Measurements from ENCODE around the gene SPATA19.
A peak's percentile ranks its signal among the peaks of the same experiment; 100 is the strongest.

Gene SPATA19

DNA sequence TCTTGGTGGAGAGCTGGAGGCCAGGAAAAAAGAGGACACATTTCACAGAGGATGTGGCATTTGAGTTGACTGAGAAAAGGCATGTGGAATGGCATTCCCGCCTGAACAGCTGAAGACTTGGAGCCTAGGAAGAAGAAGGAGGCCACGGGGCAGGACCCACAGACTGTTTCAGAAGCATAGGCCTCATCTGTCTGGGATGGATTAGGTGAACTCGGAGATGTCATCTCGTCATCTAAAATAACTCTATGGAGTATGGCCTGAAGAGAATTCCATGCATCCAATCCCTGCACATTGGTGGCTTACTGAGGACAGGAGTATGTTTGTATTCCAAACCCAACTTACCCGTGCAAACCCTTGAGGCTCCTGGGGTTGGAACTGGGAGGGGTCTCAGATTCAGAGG, 16.4 kb downstream of the SPATA19 start:
- no peak overlapping the region for H3K4me3 ChIP-seq (ENCODE audit: low read length)
- H3K27ac ChIP-seq (ENCODE audit: low read length), result no peak overlapping the region
- DNase-seq (ENCODE audit: low read depth, low spot score), result no peak
- H3K4me1 ChIP-seq (ENCODE audit: control insufficient read depth, insufficient read depth, low read length), result no peaks in the 10 kb centered on the region
- H3K9me3 ChIP-seq (ENCODE audit: control insufficient read depth, insufficient read depth, low read length), result no peaks in the 10 kb centered on the region
- no CpG with 5 or more reads among the region's 5 CpGs for WGBS (ENCODE audit: insufficient coverage, insufficient read length)
- H3K27me3 ChIP-seq (ENCODE audit: control insufficient read depth, insufficient read depth, low read length), result no peaks in the 10 kb centered on the region
- H3K36me3 ChIP-seq (ENCODE audit: control insufficient read depth, insufficient read depth, low read length), result no peaks in the 10 kb centered on the region

DNA sequence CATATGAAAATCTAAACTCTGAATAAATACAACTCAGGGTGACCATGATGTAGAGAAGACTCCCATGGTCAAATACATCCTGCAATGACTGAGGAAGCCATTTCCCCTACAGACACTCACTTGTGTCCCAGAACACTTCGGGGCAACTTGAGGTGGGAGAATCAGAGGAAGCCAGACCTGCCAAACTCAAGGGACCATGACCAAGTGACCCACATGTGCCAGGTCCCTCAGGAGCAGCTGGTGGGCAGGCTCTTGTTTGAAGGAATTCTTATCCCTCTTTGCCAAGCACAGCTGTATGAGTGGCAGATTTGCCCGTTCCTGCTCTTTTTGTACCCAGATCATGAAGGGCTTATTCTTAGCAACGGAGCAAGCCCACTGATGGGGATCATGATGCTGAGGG, 17.8 kb downstream of the SPATA19 start:
- DNase-seq (ENCODE audit: low read depth, low spot score), result no peak
- H3K9me3 ChIP-seq (ENCODE audit: control insufficient read depth, insufficient read depth, low read length), result no peaks in the 10 kb centered on the region
- no peaks in the 10 kb centered on the region for H3K27me3 ChIP-seq (ENCODE audit: control insufficient read depth, insufficient read depth, low read length)
- no CpG with 5 or more reads among the region's 3 CpGs for WGBS (ENCODE audit: insufficient coverage, insufficient read length)
- H3K27ac ChIP-seq (ENCODE audit: low read length), result no peak overlapping the region
- H3K36me3 ChIP-seq (ENCODE audit: control insufficient read depth, insufficient read depth, low read length), result no peaks in the 10 kb centered on the region
- no peaks in the 10 kb centered on the region for H3K4me1 ChIP-seq (ENCODE audit: control insufficient read depth, insufficient read depth, low read length)
- no peak overlapping the region for H3K4me3 ChIP-seq (ENCODE audit: low read length)

DNA sequence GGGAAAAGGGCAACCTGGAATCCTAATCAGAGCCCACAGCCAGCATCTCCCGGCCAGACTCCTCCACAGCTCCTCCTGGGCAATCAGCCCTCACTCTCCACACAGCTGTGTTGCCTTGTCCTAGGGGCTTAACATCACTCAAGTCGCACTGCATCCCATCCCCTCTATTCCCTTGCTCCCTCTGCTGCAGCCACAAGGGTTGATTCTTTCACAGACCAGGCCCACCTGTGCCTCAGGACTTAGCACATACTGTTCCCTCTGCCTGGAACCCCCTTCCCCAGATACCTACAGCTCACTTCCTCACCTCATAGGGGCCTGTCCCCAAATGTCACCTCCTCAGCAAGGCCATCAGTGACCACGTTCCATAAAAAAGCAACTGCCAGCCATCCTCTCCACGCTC, 18.4 kb downstream of the SPATA19 start:
- no CpG with 5 or more reads among the region's 4 CpGs for WGBS (ENCODE audit: insufficient coverage, insufficient read length)
- Histone ChIP-seq H3K27ac (ENCODE audit: low read length) (no peak overlapping the region), H3K36me3 (ENCODE audit: control insufficient read depth, insufficient read depth, low read length) (no peaks in the 10 kb centered on the region), H3K9me3 (ENCODE audit: control insufficient read depth, insufficient read depth, low read length) (no peaks in the 10 kb centered on the region), H3K4me1 (ENCODE audit: control insufficient read depth, insufficient read depth, low read length) (no peaks in the 10 kb centered on the region), H3K27me3 (ENCODE audit: control insufficient read depth, insufficient read depth, low read length) (no peaks in the 10 kb centered on the region), H3K4me3 (ENCODE audit: low read length) (no peak overlapping the region)
- DNase-seq (ENCODE audit: low read depth, low spot score), result no peak

DNA sequence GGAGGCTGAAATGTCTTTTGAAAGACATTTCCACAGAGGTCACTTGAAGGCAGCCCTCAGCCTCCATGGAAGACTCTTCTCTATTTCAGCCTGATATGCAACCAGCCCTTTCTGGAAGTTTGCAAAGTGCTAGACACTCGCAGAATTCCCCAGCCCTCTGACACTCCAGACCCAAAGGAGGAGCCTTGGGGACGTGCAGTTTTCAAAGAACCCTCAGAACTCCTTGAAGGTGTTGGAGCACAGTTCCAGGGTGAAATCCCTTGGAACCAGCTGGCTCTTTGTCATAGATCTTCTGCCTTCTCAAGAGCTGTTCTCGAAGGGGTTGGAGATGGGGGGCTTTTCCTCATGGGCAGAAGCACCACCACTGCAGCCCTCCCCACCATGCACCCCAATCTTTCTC, 19.6 kb downstream of the SPATA19 start:
- Histone ChIP-seq H3K4me3 (ENCODE audit: low read length) (no peak overlapping the region), H3K9me3 (ENCODE audit: control insufficient read depth, insufficient read depth, low read length) (no peaks in the 10 kb centered on the region), H3K27me3 (ENCODE audit: control insufficient read depth, insufficient read depth, low read length) (no peaks in the 10 kb centered on the region), H3K36me3 (ENCODE audit: control insufficient read depth, insufficient read depth, low read length) (no peaks in the 10 kb centered on the region), H3K27ac (ENCODE audit: low read length) (no peak overlapping the region), H3K4me1 (ENCODE audit: control insufficient read depth, insufficient read depth, low read length) (peaks cover 2% of the 10 kb centered on the region; the same call in 1 of the 2 replicates)
- no peak for DNase-seq (ENCODE audit: low read depth, low spot score)
- no CpG with 5 or more reads among the region's 3 CpGs for WGBS (ENCODE audit: insufficient coverage, insufficient read length)

DNA sequence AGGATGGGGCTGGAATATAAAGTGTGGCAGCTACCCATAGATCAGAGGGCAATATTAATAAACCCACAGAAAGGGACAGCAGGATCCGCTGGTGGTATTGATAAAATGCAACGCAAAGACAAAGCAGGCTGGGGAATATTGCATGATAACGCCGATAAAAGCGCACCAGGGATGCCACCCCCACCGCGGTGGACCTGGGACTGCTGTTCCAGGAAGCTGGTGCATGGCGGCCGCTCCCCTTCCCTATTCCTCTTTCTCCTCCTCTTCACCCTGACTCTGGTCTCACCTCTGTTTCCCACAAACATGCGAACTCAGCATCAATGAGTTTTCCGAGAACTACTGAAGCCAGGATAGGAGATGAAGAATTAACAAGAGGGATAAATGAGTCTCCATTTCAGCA, 20.2 kb downstream of the SPATA19 start:
- Histone ChIP-seq H3K27me3 (ENCODE audit: control insufficient read depth, insufficient read depth, low read length) (no peaks in the 10 kb centered on the region), H3K9me3 (ENCODE audit: control insufficient read depth, insufficient read depth, low read length) (no peaks in the 10 kb centered on the region), H3K27ac (ENCODE audit: low read length) (no peak overlapping the region), H3K36me3 (ENCODE audit: control insufficient read depth, insufficient read depth, low read length) (no peaks in the 10 kb centered on the region), H3K4me1 (ENCODE audit: control insufficient read depth, insufficient read depth, low read length) (peaks cover 2% of the 10 kb centered on the region; the same call in 1 of the 2 replicates), H3K4me3 (ENCODE audit: low read length) (no peak overlapping the region)
- no peak for DNase-seq (ENCODE audit: low read depth, low spot score)
- no CpG with 5 or more reads among the region's 11 CpGs for WGBS (ENCODE audit: insufficient coverage, insufficient read length)

DNA sequence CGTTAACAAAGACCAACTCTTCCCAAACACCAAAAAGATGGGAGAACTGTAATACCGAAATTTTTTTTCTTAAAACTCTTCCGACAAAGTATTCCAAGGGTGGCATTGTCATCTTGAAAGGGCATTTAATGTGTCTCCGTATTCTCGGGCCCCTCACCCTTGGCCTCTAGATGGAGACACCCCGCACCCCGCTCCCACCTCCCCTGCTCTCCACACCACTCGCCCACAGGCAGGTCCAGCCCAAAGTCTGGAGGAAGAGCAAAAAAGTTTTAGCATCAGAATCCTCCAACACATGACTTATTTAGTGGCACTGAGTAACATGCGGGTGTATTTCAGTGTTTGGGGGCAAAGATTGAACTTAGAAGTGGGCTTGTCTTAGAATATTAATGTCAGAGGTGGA, 20.7 kb downstream of the SPATA19 start:
- Histone ChIP-seq H3K27me3 (ENCODE audit: control insufficient read depth, insufficient read depth, low read length) (no peaks in the 10 kb centered on the region), H3K27ac (ENCODE audit: low read length) (no peak overlapping the region), H3K36me3 (ENCODE audit: control insufficient read depth, insufficient read depth, low read length) (no peaks in the 10 kb centered on the region), H3K4me3 (ENCODE audit: low read length) (no peak overlapping the region), H3K4me1 (ENCODE audit: control insufficient read depth, insufficient read depth, low read length) (peaks cover 2% of the 10 kb centered on the region; the same call in 1 of the 2 replicates), H3K9me3 (ENCODE audit: control insufficient read depth, insufficient read depth, low read length) (no peaks in the 10 kb centered on the region)
- DNase-seq (ENCODE audit: low read depth, low spot score), result no peak
- no CpG with 5 or more reads among the region's 9 CpGs for WGBS (ENCODE audit: insufficient coverage, insufficient read length)

DNA sequence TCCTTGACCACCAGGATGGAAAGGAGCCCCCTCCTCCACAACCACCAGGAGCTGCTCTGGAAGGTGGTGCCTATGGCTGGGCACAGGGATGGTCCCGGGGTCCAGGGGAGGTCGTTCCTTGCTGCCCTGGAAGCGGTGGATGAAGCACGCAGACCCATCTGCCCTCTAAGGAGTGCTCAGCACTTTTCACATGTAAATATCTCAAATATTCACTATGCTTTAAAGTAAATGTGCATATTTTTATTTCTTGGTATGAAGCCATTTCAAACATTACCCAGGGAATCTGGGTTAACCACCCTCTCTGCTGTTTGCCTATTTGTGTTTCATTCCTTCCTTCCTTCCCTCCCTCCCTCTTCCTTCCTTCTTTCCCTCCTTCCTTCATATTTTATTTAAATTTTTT, 21.7 kb downstream of the SPATA19 start:
- Histone ChIP-seq H3K36me3 (ENCODE audit: control insufficient read depth, insufficient read depth, low read length) (no peaks in the 10 kb centered on the region), H3K4me3 (ENCODE audit: low read length) (no peak overlapping the region), H3K4me1 (ENCODE audit: control insufficient read depth, insufficient read depth, low read length) (peaks cover 2% of the 10 kb centered on the region; the same call in 1 of the 2 replicates), H3K27me3 (ENCODE audit: control insufficient read depth, insufficient read depth, low read length) (no peaks in the 10 kb centered on the region), H3K9me3 (ENCODE audit: control insufficient read depth, insufficient read depth, low read length) (no peaks in the 10 kb centered on the region), H3K27ac (ENCODE audit: low read length) (no peak overlapping the region)
- no CpG with 5 or more reads among the region's 4 CpGs for whole genome bisulfite sequencing (ENCODE audit: insufficient coverage, insufficient read length)
- no peak for DNase-seq (ENCODE audit: low read depth, low spot score)

DNA sequence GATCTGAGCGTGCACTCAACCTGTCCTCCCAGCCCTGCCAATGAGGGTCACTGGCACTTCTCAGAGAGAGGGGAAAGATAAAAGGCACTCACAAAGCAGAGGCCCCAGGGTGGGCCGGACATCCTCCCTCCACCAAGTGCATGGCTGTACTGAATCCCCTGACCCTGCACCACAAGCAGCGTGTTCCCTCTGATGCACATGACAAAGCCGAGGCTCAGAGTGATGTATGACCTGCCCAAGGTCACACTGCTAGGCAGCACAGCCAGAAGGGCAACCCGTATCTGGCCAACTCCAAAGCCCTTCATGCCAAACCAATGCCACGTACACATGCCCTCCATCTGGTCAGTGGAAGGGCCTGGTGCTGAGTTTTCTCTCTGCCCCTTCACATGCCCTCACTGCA, 22.1 kb downstream of the SPATA19 start:
- Histone ChIP-seq H3K27ac (ENCODE audit: low read length) (no peak overlapping the region), H3K4me1 (ENCODE audit: control insufficient read depth, insufficient read depth, low read length) (peaks cover 2% of the 10 kb centered on the region; the same call in 1 of the 2 replicates), H3K9me3 (ENCODE audit: control insufficient read depth, insufficient read depth, low read length) (no peaks in the 10 kb centered on the region), H3K36me3 (ENCODE audit: control insufficient read depth, insufficient read depth, low read length) (no peaks in the 10 kb centered on the region), H3K27me3 (ENCODE audit: control insufficient read depth, insufficient read depth, low read length) (no peaks in the 10 kb centered on the region), H3K4me3 (ENCODE audit: low read length) (no peak overlapping the region)
- DNase-seq (ENCODE audit: low read depth, low spot score), result no peak
- no CpG with 5 or more reads among the region's 6 CpGs for WGBS (ENCODE audit: insufficient coverage, insufficient read length)

DNA sequence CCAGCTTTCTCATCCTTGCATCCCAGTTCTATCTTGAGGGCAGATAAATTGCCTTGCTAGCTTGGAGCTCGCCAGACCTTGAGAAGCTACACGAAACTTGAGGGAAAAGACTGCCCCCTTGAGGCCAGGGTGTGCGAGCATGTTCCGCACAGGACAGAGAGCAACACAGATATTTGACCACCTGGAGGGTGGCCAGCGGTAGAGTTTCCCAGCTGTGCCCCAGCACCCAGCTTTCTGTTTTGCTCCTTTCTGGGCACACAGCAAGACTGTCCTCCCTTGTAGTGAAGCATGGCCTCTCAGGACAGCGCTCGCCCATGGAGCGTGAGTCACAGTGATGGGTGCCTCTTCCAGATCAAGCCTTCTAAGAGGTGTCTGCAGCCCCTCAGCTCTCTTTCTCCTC, 23.5 kb downstream of the SPATA19 start:
- Histone ChIP-seq H3K4me1 (ENCODE audit: control insufficient read depth, insufficient read depth, low read length) (peaks cover 2% of the 10 kb centered on the region; the same call in 1 of the 2 replicates), H3K27ac (ENCODE audit: low read length) (no peak overlapping the region), H3K4me3 (ENCODE audit: low read length) (no peak overlapping the region), H3K27me3 (ENCODE audit: control insufficient read depth, insufficient read depth, low read length) (no peaks in the 10 kb centered on the region), H3K36me3 (ENCODE audit: control insufficient read depth, insufficient read depth, low read length) (no peaks in the 10 kb centered on the region), H3K9me3 (ENCODE audit: control insufficient read depth, insufficient read depth, low read length) (no peaks in the 10 kb centered on the region)
- peak; percentile 78 for DNase-seq (ENCODE audit: low read depth, low spot score)
- no CpG with 5 or more reads among the region's 8 CpGs for WGBS (ENCODE audit: insufficient coverage, insufficient read length)

DNA sequence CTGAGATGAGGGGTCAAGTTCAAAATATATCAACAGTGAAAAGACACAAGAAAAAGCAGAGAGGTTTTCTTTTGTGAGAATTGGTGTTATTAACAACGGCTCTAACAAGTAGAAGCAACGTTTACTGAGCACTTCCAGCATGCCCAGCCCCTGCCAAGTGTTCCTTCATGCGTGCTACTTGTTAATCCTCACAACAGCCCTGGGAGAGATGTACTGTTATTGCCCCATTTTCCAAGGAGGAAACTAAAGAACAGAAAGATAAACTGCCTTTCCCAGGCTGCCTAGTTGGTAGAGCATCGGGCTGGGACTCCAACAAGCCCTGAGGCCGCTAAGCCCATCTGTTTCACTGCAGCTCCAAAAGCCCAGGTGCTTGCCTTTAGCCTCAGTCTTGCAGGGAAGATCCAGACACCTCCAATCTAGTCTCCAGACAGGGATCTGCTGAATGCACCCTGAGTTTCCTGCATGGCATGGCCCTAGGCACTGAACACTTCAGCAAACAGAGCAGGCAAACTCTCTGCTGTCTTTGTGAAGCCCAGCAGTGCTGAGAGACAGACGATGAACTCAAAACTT, 25.5 kb downstream of the SPATA19 start:
- Histone ChIP-seq H3K36me3 (ENCODE audit: control insufficient read depth, insufficient read depth, low read length) (no peaks in the 10 kb centered on the region), H3K27me3 (ENCODE audit: control insufficient read depth, insufficient read depth, low read length) (no peaks in the 10 kb centered on the region), H3K27ac (ENCODE audit: low read length) (no peak overlapping the region), H3K4me3 (ENCODE audit: low read length) (no peak overlapping the region), H3K4me1 (ENCODE audit: control insufficient read depth, insufficient read depth, low read length) (peaks cover 2% of the 10 kb centered on the region; the same call in 1 of the 2 replicates), H3K9me3 (ENCODE audit: control insufficient read depth, insufficient read depth, low read length) (no peaks in the 10 kb centered on the region)
- no CpG with 5 or more reads among the region's 6 CpGs for WGBS (ENCODE audit: insufficient coverage, insufficient read length)
- DNase-seq (ENCODE audit: low read depth, low spot score), result no peak

DNA sequence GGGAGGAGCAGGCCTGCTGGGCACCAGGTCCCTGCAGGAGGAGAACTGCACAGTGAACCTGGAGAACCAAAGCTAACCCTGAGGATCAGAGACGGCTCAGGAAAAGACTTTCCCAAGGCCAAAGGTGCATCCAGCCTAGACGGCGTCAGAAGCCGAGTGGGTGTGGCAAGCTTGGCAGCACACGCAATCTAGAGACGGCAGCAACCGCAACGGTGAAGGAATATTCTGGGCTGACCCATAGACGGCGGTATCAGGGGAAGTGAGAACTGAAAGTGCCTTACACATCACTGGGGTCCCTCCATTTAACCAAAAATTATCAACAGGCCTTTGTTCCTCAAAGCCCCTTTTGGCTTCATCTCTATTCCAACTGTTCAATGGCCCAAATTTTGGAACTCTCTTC, 26.2 kb downstream of the SPATA19 start:
- no peaks in the 10 kb centered on the region for H3K27me3 ChIP-seq (ENCODE audit: control insufficient read depth, insufficient read depth, low read length)
- WGBS (ENCODE audit: insufficient coverage, insufficient read length), result no CpG with 5 or more reads among the region's 10 CpGs
- H3K36me3 ChIP-seq (ENCODE audit: control insufficient read depth, insufficient read depth, low read length), result no peaks in the 10 kb centered on the region
- no peak for DNase-seq (ENCODE audit: low read depth, low spot score)
- no peak overlapping the region for H3K4me3 ChIP-seq (ENCODE audit: low read length)
- H3K9me3 ChIP-seq (ENCODE audit: control insufficient read depth, insufficient read depth, low read length), result no peaks in the 10 kb centered on the region
- H3K4me1 ChIP-seq (ENCODE audit: control insufficient read depth, insufficient read depth, low read length), result peaks cover 2% of the 10 kb centered on the region; the same call in 1 of the 2 replicates
- H3K27ac ChIP-seq (ENCODE audit: low read length), result no peak overlapping the region
